ENCODE data around the gene DENND1A.
A peak's percentile ranks its signal among the peaks of the same experiment; 100 is the strongest.
"Not testable (repeated sequence)": the region's sequence is repeated elsewhere in the genome, so short reads cannot be mapped to it uniquely, and the experiment has no call there.

The DENND1A gene

GRCh38 chr9:123947326-123947725 is 17.4 kb upstream of the DENND1A start:
- no peak for DNase-seq

GRCh38 chr9:123946101-123946821 is 16.3 kb upstream of the DENND1A start:
- DNase-seq = no peak

- no peak for DNase-seq
Measured at GRCh38 chr9:123945532-123945931, 15.6 kb upstream of the DENND1A start.

GRCh38 chr9:123944464-123944863 is 14.5 kb upstream of the DENND1A start:
- DNase-seq = not testable (repeated sequence)

GRCh38 chr9:123943671-123944070 is 13.7 kb upstream of the DENND1A start:
- no peak for DNase-seq

GRCh38 chr9:123942542-123942941 is 12.6 kb upstream of the DENND1A start:
- DNase-seq = no peak

GRCh38 chr9:123941524-123942070 is 11.7 kb upstream of the DENND1A start:
- no peak for DNase-seq

- DNase-seq = no peak
Measured at GRCh38 chr9:123940721-123941523, 11.0 kb upstream of the DENND1A start.

- no peak for DNase-seq
Measured at GRCh38 chr9:123938401-123938800, 8.5 kb upstream of the DENND1A start.

GRCh38 chr9:123936575-123936974 is 6.6 kb upstream of the DENND1A start:
- DNase-seq = not testable (repeated sequence)

GRCh38 chr9:123933440-123934212 is 3.7 kb upstream of the DENND1A start:
- no peak for DNase-seq

GRCh38 chr9:123929177-123929869 is 603 bp downstream of the DENND1A start:
- DNase-seq = peak; percentile 42

GRCh38 chr9:123928533-123929176 is 1.3 kb downstream of the DENND1A start:
- DNase-seq = peak; percentile 85

- DNase-seq = peak; percentile 51
Measured at GRCh38 chr9:123927625-123928532, 2.0 kb downstream of the DENND1A start.

GRCh38 chr9:123926941-123927340 is 3.0 kb downstream of the DENND1A start:
- no peak for DNase-seq

GRCh38 chr9:123925819-123926218 is 4.1 kb downstream of the DENND1A start:
- peak; percentile 15 for DNase-seq

- no peak for DNase-seq
Measured at GRCh38 chr9:123925161-123925560, 4.8 kb downstream of the DENND1A start.

GRCh38 chr9:123924727-123925126 is 5.2 kb downstream of the DENND1A start:
- no peak for DNase-seq

- no peak for DNase-seq
Measured at GRCh38 chr9:123923884-123924283, 6.0 kb downstream of the DENND1A start.

- DNase-seq = no peak
Measured at GRCh38 chr9:123923377-123923776, 6.5 kb downstream of the DENND1A start.

GRCh38 chr9:123922911-123923310 is 7.0 kb downstream of the DENND1A start:
- no peak for DNase-seq
